Choroid plexus epithelial cell (primary cell): ENCODE results near the gene ENTHD1.

Experiments
- DNase-seq: peaks from one replicate; pipeline ENCODE4 v3.0.0-alpha.2; 2010; ENCODE audit warnings: low read depth
- H3K4me3 ChIP-seq: 2 replicates; pipeline ENCODE4 v1.5.1; 2011; ENCODE audit warnings: low read depth, mild to moderate bottlenecking, control low read depth, low read length, moderate library complexity
- CTCF ChIP-seq: conservative IDR thresholded peaks from 2 replicates; pipeline ENCODE4 v1.5.1; 2011; ENCODE audit warnings: low read depth, mild to moderate bottlenecking, control low read depth, inconsistent platforms, low read length, moderate library complexity

Gene ENTHD1

DNA sequence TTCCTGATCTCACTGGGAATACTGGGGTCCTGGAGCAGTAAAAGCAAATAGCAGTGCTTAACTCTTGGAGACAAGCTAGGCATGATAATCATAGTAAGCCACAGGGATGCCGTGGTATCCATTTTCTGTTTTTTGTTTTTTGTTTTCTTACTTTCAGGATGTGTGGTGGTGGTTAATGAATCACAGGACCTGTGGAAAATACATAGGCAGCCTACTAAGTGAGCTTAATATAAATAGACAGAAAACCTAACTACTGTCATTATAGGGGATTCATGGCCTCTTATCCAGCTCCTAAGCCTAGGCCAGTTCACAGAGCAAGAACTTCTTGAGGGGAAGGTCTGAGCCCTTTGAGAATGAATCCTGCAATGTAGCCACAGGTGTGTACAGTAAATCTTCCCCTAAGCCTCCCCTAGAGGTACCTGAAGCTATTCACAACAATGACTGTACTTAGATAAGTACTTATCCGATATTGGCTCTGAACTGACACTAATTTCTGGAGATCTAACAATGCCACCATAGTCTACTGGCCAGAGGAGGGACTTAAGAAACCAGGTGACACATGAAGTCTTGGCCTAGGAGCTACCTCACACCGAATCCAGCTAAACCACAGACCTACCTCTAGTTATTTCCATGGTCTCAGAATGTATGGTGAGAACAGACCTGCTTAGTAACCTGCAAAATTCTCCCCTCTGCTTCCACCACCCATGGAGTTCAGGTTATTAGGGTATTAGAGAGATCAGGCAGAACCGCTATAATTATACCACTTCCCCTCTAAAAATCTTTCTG lies 83.6 kb downstream of the ENTHD1 start:
- TF ChIP-seq CTCF: no peak
- no peak overlapping the region for H3K4me3 ChIP-seq
- no peak for DNase-seq

GRCh38 chr22:39808081-39808480 lies 85.5 kb downstream of the ENTHD1 start:
- peak; percentile 14 for DNase-seq
- peak; percentile 51 for TF ChIP-seq CTCF
- H3K4me3 ChIP-seq: no peak overlapping the region

GRCh38 chr22:39806109-39806508 lies 87.5 kb downstream of the ENTHD1 start:
- DNase-seq: no peak
- H3K4me3 ChIP-seq: no peak overlapping the region
- no peak for TF ChIP-seq CTCF

DNA sequence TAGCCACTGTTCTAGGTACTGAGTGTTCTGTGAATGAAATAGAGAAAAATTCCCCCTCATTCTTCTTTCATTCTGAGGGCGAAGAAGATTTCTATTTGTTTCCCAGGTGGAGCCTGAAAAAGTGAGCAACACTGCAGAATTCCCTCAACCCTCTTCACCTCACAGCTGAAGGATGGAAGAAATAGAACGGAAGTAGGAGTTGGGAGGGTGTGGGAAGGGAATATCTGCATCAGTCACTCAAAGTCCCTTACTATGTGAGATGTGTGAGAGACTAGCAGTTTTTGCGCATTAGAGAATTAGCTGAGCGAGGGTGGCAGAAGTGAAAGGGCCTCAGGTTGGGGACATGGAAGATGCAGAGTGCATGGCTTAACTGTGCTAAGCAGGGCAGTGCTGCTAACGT lies 88.4 kb downstream of the ENTHD1 start:
- H3K4me3 ChIP-seq: no peak overlapping the region
- TF ChIP-seq CTCF: no peak
- DNase-seq: no peak

- TF ChIP-seq CTCF: no peak
- H3K4me3 ChIP-seq: no peak overlapping the region
- no peak for DNase-seq
These were observed 90.9 kb downstream of the ENTHD1 start for GRCh38 chr22:39802682-39803081.

DNA sequence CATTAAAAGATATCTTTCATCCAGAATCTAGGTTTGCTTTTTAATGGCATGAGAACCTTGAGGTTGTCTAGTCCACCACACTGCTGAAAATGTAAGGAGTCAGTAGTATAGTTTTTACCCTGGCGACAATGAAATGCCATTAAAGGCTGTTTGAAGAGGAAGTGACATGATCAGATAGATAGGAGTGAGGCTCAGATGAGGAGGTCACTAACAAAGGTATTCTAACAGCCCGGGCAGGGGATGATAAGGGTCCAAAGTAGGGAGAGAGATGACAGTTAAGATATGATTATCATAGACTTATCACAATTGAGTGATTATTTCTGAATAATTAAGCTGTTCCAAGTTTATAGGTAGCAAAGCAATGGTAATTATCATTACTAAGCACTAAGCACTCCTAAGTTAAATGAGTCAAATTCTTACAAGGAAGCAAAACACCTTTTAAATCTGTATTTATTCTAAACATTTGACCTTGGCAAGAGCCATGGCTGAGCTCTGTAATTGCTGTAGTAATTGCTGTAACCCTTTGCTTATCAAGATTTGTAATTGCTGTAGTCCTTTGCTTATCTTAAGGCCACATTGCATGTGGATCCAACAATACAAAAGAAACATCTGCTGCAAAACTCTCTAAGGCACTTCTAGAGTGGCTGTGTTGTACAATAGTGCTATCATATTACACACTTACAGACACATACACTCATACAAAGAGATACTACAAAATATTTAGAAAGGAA lies 92.6 kb downstream of the ENTHD1 start:
- no peak overlapping the region for H3K4me3 ChIP-seq
- TF ChIP-seq CTCF: no peak
- no peak for DNase-seq
